GM19240 (cell line): ENCODE data around the gene TMEM38B.
A peak's percentile ranks its signal among the peaks of the same experiment; 100 is the strongest.

ENCODE experiments used
- DNase-seq: peaks from one replicate; pipeline ENCODE4 v3.0.0; 2011; ENCODE audit warnings: low spot score; ENCODE audit not compliant: insufficient read length

The TMEM38B gene

GRCh38 chr9:105694190-105694847 lies at the start of gene TMEM38B:
TSS of gene TMEM38B (plus strand) at chr9:105694541. CDS start at chr9:105694661, 120 bp downstream.
- DNase-seq = peak; percentile 55

DNA sequence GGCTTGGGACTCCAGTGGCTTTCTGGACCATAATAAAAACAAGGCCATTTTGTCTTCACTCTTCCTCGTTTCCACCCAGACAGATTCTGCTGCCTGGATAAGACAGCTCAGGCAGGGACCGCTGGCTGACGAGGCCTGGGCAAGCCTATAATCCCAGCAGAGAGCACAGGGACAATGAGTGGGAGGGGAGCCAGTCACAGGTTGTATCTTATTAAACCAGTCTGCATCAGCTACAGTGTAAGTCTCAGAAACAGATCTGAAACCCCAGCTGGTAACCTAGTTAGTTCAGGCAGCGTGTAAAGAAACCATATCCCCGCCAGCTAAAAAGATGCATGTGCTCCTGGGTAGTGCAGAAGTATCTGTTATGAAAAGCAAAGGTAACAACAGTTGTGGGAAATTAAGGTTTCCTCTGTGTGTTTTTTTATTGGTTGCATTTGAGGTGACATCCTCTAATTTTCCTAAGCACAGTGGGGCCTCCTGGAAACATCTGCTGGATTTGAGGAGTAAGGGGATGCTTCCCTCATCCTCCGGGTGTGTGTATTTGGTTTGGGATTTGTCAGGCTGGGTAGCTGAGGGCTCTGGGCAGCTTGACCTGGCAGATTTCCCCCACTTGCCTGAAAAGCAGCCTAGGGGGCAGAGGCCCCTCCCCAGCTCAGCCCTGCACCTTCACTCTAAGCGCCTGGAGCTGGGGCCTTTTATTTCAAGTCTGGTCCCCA lies 47.3 kb upstream of the TMEM38B start:
- DNase-seq = no peak

DNA sequence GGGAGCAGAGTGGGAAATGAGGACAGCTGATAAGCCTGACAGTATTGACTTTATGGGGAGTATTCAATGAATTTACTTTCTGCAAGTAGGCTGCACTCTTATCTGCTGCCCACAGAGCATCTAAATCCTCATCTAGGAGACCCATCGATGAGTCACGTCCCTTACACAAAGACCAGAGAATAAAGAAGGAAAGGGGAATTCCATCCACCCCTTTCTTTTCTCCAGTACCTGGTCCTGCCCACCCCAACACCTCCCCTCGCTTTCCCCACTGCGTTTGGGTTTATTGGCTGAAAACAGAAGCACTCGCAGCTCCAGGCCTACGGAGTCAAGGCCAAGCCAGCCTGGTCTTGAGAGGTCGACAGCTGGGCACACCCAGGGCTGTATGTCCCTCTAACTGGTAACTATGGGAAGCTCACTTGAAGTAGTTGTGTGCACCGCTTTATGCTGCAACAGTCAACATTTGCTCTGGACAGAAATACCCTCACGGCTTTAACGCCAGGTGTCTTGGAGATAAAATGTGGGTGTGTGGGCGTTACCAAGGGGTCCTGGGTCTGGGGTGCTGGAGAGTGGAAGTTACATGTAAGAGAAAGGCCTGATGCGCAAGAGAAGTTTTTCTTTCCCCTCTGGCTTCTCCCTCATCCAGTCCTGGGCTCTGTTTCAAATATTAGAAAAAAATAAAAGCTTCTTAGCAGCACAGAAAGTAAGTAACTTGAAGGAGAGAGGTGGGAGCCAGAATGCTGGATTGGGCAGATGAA lies 46.6 kb upstream of the TMEM38B start:
- DNase-seq = no peak

DNA sequence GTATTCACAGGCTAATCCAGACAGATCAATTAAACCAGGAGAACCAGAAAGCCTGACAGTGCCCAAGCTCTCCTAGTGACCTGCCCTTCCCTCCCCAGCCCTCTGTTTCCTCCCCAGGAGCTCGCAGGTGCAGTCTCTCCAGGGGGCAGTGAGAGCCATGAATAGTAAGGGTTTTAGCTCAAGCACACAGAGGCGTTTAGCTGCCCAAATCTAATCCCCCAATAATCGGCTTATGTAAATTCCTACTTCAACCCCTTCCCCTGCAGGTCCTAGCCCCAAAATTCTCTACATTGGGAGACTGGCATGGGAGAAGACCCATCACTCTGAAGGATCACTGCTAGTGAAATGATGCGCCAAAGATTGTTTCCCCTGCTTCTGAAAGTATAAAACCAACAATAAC lies 42.5 kb upstream of the TMEM38B start:
- no peak for DNase-seq

- no peak for DNase-seq
Observed at GRCh38 chr9:105656131-105656921, 38.0 kb upstream of the TMEM38B start.

- no peak for DNase-seq
Observed at GRCh38 chr9:105658351-105658750, 36.0 kb upstream of the TMEM38B start.

DNA sequence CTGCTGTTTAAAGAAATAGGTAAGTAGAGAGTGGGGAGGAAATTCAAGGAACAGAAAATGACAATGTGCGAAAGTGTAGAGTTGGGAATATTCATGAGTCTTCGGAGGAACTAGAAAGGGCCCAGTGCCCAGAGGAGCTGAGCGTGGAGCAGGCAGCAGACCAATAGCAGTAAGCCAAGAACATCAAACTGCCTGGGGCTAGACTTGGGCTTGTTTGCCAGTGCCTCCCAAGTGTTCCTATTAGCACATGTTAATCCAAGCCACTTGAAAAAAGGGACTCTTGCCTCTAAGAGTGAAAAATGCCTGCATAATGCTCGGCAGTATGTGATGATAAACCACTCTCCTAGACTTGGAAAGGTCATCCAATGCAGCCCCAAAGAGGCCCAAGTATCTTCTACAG lies 33.3 kb upstream of the TMEM38B start:
- no peak for DNase-seq

- DNase-seq = no peak
Observed at GRCh38 chr9:105662184-105663104, 31.9 kb upstream of the TMEM38B start, which contains the start of gene TAL2. TSS of gene TAL2 (plus strand) at chr9:105662457. CDS start at chr9:105662497, 40 bp downstream.

DNA sequence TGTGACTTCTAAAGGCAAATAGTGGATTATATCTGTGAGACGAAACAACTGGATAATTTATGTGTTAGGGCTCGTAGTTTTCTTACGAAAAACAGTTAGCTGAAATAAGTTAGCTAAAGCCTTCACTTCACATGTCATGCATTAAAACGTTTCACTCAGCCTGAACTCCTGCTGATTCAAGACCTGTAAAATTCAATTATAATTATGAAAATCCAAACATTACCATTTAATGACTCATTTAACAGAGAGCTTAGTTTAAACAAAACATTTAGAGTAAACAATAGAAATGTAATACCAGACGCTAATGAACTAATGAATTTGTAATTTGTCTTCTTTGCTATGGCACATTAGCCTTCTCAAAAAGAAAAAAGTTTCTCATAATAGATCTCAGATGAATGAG lies 30.4 kb upstream of the TMEM38B start:
- DNase-seq = no peak

DNA sequence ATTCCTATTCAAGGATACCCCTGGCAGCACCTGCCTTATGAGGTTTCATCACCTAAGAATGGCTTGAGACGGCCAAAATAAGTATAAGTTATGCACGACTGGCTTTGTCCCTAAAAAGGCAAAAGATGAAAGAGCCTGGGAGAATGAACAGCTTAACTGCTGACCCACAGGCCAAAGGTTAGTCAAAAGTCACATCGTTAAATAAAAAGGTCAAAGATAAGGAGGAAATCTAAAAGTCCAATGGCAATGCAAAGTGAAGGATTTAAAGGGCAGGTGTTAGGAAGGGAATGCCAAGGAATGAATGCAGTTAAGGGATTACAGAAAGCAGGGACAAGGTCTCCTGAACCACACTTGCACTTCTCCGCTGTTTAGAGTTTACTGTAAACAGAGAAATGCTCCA lies 26.5 kb upstream of the TMEM38B start:
- no peak for DNase-seq

- DNase-seq = no peak
Observed at GRCh38 chr9:105670315-105670714, 24.0 kb upstream of the TMEM38B start.

GRCh38 chr9:105670775-105671174 lies 23.6 kb upstream of the TMEM38B start:
- DNase-seq = no peak

DNA sequence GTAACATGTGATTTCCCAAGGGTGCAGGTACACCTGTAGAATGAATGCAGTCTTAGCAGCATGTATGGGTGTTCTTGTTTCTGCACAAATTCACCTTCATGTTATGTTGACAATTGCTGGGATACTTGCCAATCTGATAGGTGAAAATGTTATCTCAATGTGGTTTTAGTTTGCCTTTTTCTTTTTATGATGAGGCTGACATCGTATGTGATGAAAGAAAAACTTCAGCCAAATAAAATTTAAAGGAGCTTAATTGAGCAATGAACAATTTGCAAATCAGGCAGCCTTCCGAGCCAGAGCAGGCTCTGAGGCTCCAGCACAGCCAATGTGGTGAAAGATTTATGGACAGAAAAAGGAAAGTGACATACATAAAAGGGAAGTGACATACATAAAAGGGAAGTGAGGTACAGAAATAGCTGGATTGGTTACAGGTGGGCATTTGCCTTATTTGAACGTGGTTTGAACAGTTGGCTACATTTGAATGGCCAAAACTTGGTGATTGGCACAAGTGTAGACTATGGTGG lies 21.6 kb upstream of the TMEM38B start:
- no peak for DNase-seq

GRCh38 chr9:105673850-105674387 lies 20.4 kb upstream of the TMEM38B start:
- DNase-seq = no peak

DNA sequence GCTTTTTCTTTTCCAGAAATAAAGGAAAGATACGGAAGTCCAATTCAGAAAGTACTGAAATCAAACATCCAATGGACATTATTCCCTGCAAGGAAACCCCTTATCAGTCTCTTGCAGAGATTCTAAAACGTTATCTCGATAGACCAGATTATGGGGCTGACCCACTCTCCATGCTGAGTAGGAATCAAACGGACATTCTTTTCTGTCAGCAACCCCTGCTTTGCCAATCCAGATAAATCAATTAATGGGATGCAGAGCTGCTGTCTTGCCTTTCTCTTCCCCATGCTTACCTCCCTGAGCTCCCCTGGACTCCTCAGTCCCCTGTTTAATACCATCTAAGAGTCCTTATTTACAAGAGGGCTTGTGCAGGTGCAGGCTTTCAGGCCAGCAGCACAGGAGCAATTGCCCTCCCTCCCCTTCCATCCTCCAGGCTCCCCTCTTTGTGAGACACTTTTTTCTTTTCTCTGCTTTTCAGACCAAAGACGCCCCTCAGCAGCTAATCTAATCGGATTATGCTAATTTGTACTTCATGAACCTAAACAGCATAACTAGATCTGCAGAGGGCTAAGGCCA lies 17.9 kb upstream of the TMEM38B start:
- no peak for DNase-seq

GRCh38 chr9:105678163-105678562 lies 16.2 kb upstream of the TMEM38B start:
- DNase-seq = no peak

GRCh38 chr9:105678781-105679180 lies 15.6 kb upstream of the TMEM38B start:
- DNase-seq = no peak

DNA sequence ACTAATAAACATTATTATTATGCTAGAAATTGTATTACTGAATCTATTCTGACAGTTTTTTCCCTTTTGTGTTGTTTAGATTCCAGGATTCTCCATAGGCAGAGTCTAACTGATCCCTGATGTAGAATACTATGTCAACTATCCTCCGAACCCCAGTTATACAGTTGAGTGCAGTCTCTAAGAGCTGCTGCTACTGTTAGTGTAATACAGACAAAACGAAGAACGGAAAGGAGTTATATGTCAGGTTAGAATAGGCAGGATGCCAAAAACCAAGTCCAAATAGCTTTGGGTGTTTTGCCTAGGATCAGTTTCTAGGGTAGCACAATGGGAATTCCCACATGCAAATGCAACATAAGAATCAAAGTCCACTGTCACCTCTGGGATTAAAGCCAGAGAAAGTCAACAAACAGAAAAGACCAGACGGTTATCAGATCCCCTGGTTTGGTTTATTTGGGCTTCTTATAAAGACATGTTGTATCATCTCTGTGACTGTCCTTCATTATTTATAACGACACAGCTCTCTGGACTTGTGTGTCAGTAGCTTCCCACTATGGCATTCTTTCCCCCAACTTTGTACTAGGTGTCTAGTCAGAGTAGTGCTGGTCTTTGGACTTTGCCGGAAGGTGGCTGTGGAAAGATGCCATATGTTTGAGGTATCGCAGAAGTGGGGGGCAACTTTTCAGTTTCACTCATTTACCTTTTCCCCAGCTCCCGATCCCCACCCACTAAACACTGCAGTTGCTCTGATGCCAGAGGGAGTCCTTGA lies 14.9 kb upstream of the TMEM38B start:
- DNase-seq = no peak

GRCh38 chr9:105681313-105681712 lies 13.0 kb upstream of the TMEM38B start:
- DNase-seq = no peak
